Endometrial microvascular endothelial cells (primary cell): ENCODE results near the gene SNTN. TPM values are rescaled to one million over a fixed set of nuclear protein-coding genes. Genes with fewer than 3 reads are reported as not detected.

ENCODE experiments used
- in situ Hi-C: cut with HindIII; loops from 2 replicates; pipeline ENCODE4 v1.10.0; 2017; ENCODE audit warnings: low sequenced_read_pairs, low pct_unique_long_range_greater_than_20kb; ENCODE audit errors: inconsistent ontology term
- total RNA-seq: library from RNA; depleted of rRNA; stranded (reverse); fragments of >200 nt; gene quantifications from one replicate; pipeline ENCODE4 v1.2.3, GENCODE V29; 2015; ENCODE audit errors: inconsistent ontology term

Gene SNTN
- total RNA-seq, 1 donor from 2014 or later: not detected

- in situ Hi-C loops: no loop called here
Observed at GRCh38 chr3:63662500-63662899, 10.0 kb downstream of the SNTN start.

- in situ Hi-C loops: no loop called here
Observed at GRCh38 chr3:63670544-63670943, 18.1 kb downstream of the SNTN start.

GRCh38 chr3:63673111-63673510 lies 20.6 kb downstream of the SNTN start:
- in situ Hi-C loops: no loop called here

GRCh38 chr3:63674586-63674985 lies 22.1 kb downstream of the SNTN start:
- in situ Hi-C loops: no loop called here

- in situ Hi-C loops: no loop called here
Observed at GRCh38 chr3:63679186-63679585, 26.7 kb downstream of the SNTN start.

- in situ Hi-C loops: no loop called here
Observed at GRCh38 chr3:63684081-63684480, 31.6 kb downstream of the SNTN start.

GRCh38 chr3:63685340-63685739 lies 32.9 kb downstream of the SNTN start:
- in situ Hi-C loops: no loop called here

- in situ Hi-C loops: no loop called here
Observed at GRCh38 chr3:63687278-63688225, 35.1 kb downstream of the SNTN start.

GRCh38 chr3:63689285-63689684 lies 36.8 kb downstream of the SNTN start:
- in situ Hi-C loops: no loop called here

- in situ Hi-C loops: no loop called here
Observed at GRCh38 chr3:63693351-63693750, 40.9 kb downstream of the SNTN start.

- in situ Hi-C loops: no loop called here
Observed at GRCh38 chr3:63705092-63705645, 52.7 kb downstream of the SNTN start.

- in situ Hi-C loops: no loop called here
Observed at GRCh38 chr3:63706321-63707085, 54.0 kb downstream of the SNTN start.

- in situ Hi-C loops: no loop called here
Observed at GRCh38 chr3:63707731-63708130, 55.3 kb downstream of the SNTN start.

GRCh38 chr3:63709576-63709975 lies 57.1 kb downstream of the SNTN start:
- in situ Hi-C loops: no loop called here

Other genes with a start within 250 kb of the SNTN start
- not detected for gene C3orf49, start 166.6 kb downstream of the SNTN start, total RNA-seq
- gene THOC7, start 211.1 kb downstream of the SNTN start, total RNA-seq: 35.2 TPM
- 19.1 TPM for gene ATXN7, start 211.2 kb downstream of the SNTN start, total RNA-seq